SK-N-SH treated with all-trans-retinoic acid at 6 μM for 48 hours (cell line): ENCODE data around the gene GAR1.

Experiments
- ATAC-seq: fragments of 200-7000 bp; cut with Tn5 transposase; 3 replicates; pipeline ENCODE4 v1.9.1; 2020; ENCODE audit warnings: mild to moderate bottlenecking, moderate library complexity
- ARNTL ChIP-seq: fragments of 450-650 bp; formaldehyde crosslinking; IDR thresholded peaks from 2 replicates; pipeline ENCODE4 v1.5.0; 2020; ENCODE audit warnings: low read depth, mild to moderate bottlenecking, moderate library complexity, borderline replicate concordance
- BACH2 ChIP-seq: fragments of 250-450 bp; sonication (Bioruptor Pico); IDR thresholded peaks from 2 replicates; pipeline ENCODE4 v1.9.0; 2021; ENCODE audit warnings: mild to moderate bottlenecking, borderline replicate concordance
- CSDC2 ChIP-seq: fragments of 250-450 bp; sonication (Bioruptor Pico); IDR thresholded peaks from 2 replicates; pipeline ENCODE4 v1.5.0; 2020; ENCODE audit warnings: mild to moderate bottlenecking, moderate library complexity
- ESRRG ChIP-seq: fragments of 250-450 bp; sonication (Bioruptor Pico); IDR thresholded peaks from 2 replicates; pipeline ENCODE4 v1.6.1; 2021; ENCODE audit warnings: mild to moderate bottlenecking
- GLIS3 ChIP-seq: fragments of 250-450 bp; sonication (Bioruptor Pico); IDR thresholded peaks from 2 replicates; pipeline ENCODE4 v1.5.0; 2020; ENCODE audit warnings: mild to moderate bottlenecking, moderate library complexity
- ISL1 ChIP-seq: fragments of 250-450 bp; sonication (Bioruptor Pico); IDR thresholded peaks from 2 replicates; pipeline ENCODE4 v2.1.2; 2022; ENCODE audit warnings: mild to moderate bottlenecking, moderate library complexity
- OSR1 ChIP-seq: fragments of 250-450 bp; sonication (Bioruptor Pico); IDR thresholded peaks from 2 replicates; pipeline ENCODE4 v1.8.0; 2022; ENCODE audit warnings: moderate library complexity, mild to moderate bottlenecking, inconsistent platforms
- POU6F1 ChIP-seq: fragments of 250-450 bp; sonication (Bioruptor Pico); IDR thresholded peaks from 2 replicates; pipeline ENCODE4 v1.8.0; 2021; ENCODE audit warnings: low read depth, mild to moderate bottlenecking, moderate library complexity, borderline replicate concordance
- PPARA ChIP-seq: fragments of 250-450 bp; sonication (Bioruptor Pico); IDR thresholded peaks from 2 replicates; pipeline ENCODE4 v1.5.0; 2020; ENCODE audit warnings: mild to moderate bottlenecking, borderline replicate concordance
- RARB ChIP-seq: fragments of 250-450 bp; sonication (Bioruptor Pico); IDR thresholded peaks from 2 replicates; pipeline ENCODE4 v1.8.0; 2021; ENCODE audit warnings: mild to moderate bottlenecking, moderate library complexity
- SNAI2 ChIP-seq: fragments of 250-450 bp; sonication (Bioruptor Pico); IDR thresholded peaks from 2 replicates; pipeline ENCODE4 v1.5.0; 2020; ENCODE audit warnings: mild to moderate bottlenecking, moderate library complexity
- TCF4 ChIP-seq: fragments of 250-450 bp; sonication (Bioruptor Pico); IDR thresholded peaks from 2 replicates; pipeline ENCODE4 v1.8.0; 2021; ENCODE audit warnings: mild to moderate bottlenecking, moderate library complexity, borderline replicate concordance
- TOX ChIP-seq: fragments of 250-450 bp; sonication (Bioruptor Pico); IDR thresholded peaks from 2 replicates; pipeline ENCODE4 v1.8.0; 2021; ENCODE audit warnings: mild to moderate bottlenecking, moderate library complexity, borderline replicate concordance
- ZC3H10 ChIP-seq: fragments of 250-450 bp; sonication (Bioruptor Pico); IDR thresholded peaks from 2 replicates; pipeline ENCODE4 v1.5.1; 2021; ENCODE audit warnings: mild to moderate bottlenecking, moderate library complexity
- ZFP3 ChIP-seq: fragments of 250-450 bp; sonication (Bioruptor Pico); IDR thresholded peaks from 2 replicates; pipeline ENCODE4 v1.5.0; 2020; ENCODE audit warnings: mild to moderate bottlenecking, moderate library complexity
- ZNF565 ChIP-seq: fragments of 450-650 bp; formaldehyde crosslinking; conservative IDR thresholded peaks from 2 replicates; pipeline ENCODE4 v1.5.0; 2020; ENCODE audit warnings: low read depth, mild to moderate bottlenecking, moderate library complexity
- ZNF70 ChIP-seq: fragments of 450-650 bp; formaldehyde crosslinking; IDR thresholded peaks from 2 replicates; pipeline ENCODE4 v1.5.0; 2020; ENCODE audit warnings: mild to moderate bottlenecking, moderate library complexity
- ZNF8 ChIP-seq: fragments of 450-650 bp; formaldehyde crosslinking; IDR thresholded peaks from 2 replicates; pipeline ENCODE4 v1.5.0; 2020; ENCODE audit warnings: mild to moderate bottlenecking, moderate library complexity
- TF ChIP-seq, protein P1 (sequence below): fragments of 250-450 bp; sonication (Bioruptor Pico); IDR thresholded peaks from 2 replicates; pipeline ENCODE4 v1.5.1; 2020; ENCODE audit warnings: low read depth, mild to moderate bottlenecking, moderate library complexity
- TF ChIP-seq, protein P2 (sequence below): fragments of 250-450 bp; sonication (Bioruptor Pico); IDR thresholded peaks from 2 replicates; pipeline ENCODE4 v1.5.0; 2020; ENCODE audit warnings: mild to moderate bottlenecking, moderate library complexity
- TF ChIP-seq, protein P3 (sequence below): fragments of 250-450 bp; sonication (Bioruptor Pico); IDR thresholded peaks from 2 replicates; pipeline ENCODE4 v1.5.1; 2021; ENCODE audit warnings: mild to moderate bottlenecking, moderate library complexity
- TF ChIP-seq, protein P4 (sequence below): fragments of 250-450 bp; sonication (Bioruptor Pico); IDR thresholded peaks from 2 replicates; pipeline ENCODE4 v1.8.0; 2020; ENCODE audit warnings: mild to moderate bottlenecking, moderate library complexity, borderline replicate concordance

GAR1 gene

DNA sequence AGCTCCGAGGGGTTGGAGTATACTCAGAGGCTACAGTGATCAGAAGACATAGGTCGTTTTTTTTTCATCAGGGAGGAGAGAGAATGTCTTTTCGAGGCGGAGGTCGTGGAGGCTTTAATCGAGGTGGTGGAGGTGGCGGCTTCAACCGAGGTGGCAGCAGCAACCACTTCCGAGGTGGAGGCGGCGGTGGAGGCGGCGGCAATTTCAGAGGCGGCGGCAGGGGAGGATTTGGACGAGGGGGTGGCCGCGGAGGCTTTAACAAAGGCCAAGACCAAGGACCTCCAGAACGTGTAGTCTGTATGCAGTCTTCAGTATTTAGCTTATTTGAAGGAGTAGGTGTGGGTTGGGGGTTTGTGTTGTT is 500 bp downstream of the GAR1 start:
- peak; percentile 4; the same call in 2 of the 3 replicates for ATAC-seq
- TF ChIP-seq, protein P1, sequence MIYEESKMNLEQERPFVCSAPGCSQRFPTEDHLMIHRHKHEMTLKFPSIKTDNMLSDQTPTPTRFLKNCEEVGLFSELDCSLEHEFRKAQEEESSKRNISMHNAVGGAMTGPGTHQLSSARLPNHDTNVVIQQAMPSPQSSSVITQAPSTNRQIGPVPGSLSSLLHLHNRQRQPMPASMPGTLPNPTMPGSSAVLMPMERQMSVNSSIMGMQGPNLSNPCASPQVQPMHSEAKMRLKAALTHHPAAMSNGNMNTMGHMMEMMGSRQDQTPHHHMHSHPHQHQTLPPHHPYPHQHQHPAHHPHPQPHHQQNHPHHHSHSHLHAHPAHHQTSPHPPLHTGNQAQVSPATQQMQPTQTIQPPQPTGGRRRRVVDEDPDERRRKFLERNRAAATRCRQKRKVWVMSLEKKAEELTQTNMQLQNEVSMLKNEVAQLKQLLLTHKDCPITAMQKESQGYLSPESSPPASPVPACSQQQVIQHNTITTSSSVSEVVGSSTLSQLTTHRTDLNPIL, result no peak
- TF ChIP-seq ZNF8 (CRISPR knock-in tag), result no peak
- TF ChIP-seq BACH2 (CRISPR knock-in tag), result no peak
- no peak for TF ChIP-seq RARB (CRISPR knock-in tag)
- TF ChIP-seq, protein P2, sequence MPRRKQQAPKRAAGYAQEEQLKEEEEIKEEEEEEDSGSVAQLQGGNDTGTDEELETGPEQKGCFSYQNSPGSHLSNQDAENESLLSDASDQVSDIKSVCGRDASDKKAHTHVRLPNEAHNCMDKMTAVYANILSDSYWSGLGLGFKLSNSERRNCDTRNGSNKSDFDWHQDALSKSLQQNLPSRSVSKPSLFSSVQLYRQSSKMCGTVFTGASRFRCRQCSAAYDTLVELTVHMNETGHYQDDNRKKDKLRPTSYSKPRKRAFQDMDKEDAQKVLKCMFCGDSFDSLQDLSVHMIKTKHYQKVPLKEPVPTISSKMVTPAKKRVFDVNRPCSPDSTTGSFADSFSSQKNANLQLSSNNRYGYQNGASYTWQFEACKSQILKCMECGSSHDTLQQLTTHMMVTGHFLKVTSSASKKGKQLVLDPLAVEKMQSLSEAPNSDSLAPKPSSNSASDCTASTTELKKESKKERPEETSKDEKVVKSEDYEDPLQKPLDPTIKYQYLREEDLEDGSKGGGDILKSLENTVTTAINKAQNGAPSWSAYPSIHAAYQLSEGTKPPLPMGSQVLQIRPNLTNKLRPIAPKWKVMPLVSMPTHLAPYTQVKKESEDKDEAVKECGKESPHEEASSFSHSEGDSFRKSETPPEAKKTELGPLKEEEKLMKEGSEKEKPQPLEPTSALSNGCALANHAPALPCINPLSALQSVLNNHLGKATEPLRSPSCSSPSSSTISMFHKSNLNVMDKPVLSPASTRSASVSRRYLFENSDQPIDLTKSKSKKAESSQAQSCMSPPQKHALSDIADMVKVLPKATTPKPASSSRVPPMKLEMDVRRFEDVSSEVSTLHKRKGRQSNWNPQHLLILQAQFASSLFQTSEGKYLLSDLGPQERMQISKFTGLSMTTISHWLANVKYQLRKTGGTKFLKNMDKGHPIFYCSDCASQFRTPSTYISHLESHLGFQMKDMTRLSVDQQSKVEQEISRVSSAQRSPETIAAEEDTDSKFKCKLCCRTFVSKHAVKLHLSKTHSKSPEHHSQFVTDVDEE (CRISPR knock-in tag), result no peak
- no peak for TF ChIP-seq OSR1 (CRISPR knock-in tag)
- TF ChIP-seq ARNTL (CRISPR knock-in tag), result no peak
- no peak for TF ChIP-seq ZNF565 (CRISPR knock-in tag)
- no peak for TF ChIP-seq POU6F1 (CRISPR knock-in tag)
- no peak for TF ChIP-seq GLIS3 (CRISPR knock-in tag)
- TF ChIP-seq, protein P3, sequence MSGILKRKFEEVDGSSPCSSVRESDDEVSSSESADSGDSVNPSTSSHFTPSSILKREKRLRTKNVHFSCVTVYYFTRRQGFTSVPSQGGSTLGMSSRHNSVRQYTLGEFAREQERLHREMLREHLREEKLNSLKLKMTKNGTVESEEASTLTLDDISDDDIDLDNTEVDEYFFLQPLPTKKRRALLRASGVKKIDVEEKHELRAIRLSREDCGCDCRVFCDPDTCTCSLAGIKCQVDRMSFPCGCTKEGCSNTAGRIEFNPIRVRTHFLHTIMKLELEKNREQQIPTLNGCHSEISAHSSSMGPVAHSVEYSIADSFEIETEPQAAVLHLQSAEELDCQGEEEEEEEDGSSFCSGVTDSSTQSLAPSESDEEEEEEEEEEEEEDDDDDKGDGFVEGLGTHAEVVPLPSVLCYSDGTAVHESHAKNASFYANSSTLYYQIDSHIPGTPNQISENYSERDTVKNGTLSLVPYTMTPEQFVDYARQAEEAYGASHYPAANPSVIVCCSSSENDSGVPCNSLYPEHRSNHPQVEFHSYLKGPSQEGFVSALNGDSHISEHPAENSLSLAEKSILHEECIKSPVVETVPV, result no peak
- TF ChIP-seq ZNF70 (CRISPR knock-in tag), result no peak
- TF ChIP-seq PPARA (CRISPR knock-in tag), result no peak
- no peak for TF ChIP-seq TCF4
- no peak for TF ChIP-seq ZC3H10

GRCh38 chr4:109816894-109817293 is 1.3 kb downstream of the GAR1 start:
- ATAC-seq, result no peak
- no peak for TF ChIP-seq TCF4
- no peak for TF ChIP-seq SNAI2 (CRISPR knock-in tag)

DNA sequence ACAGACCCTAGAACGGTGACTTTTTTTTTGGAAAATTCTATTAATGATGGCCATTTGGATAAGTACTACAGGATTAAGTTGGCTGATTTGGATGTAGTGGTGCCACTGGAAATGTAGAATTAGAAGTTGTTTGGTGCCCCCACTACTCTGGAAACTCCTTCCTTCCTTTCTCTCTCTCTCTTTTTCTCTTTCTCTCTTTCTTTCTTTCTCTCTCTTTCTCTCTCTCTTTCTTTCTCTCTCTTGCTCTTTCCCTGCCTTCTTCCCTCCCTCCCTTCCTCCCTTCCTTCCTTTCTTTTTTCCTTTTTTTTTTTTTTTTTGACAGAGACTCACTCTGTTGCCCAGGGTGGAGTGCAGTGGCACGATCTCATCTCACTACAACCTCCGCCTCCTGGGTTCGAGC is 2.7 kb downstream of the GAR1 start:
- TF ChIP-seq POU6F1 (CRISPR knock-in tag) (no peak), CSDC2 (CRISPR knock-in tag) (no peak), ZFP3 (no peak)
- ATAC-seq, result no peak

DNA sequence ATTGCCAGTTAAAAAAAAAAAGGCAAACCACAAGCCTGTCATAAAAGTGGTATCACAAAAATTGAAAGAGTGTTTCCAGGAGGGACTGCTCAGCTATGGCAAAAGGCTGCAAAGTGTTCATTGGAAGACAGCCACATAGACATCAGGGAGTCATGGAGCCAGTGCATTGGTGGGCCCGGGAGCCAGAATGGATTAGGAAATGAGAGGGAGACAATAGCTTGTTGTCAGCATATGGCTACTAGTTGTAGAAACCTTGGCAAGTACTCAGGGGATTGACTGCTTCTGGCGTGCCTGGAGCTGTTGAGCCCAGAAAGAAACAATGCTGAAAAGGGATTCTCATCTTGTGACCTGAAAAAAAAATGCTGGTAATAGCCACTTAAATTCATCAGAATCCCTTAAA is 5.0 kb downstream of the GAR1 start:
- no peak for ATAC-seq
- TF ChIP-seq ZNF70 (CRISPR knock-in tag) (no peak), TOX (CRISPR knock-in tag) (no peak), ZNF8 (CRISPR knock-in tag) (no peak), ARNTL (CRISPR knock-in tag) (no peak), ISL1 (CRISPR knock-in tag) (no peak), ESRRG (CRISPR knock-in tag) (no peak), GLIS3 (CRISPR knock-in tag) (no peak), POU6F1 (CRISPR knock-in tag) (no peak)
- TF ChIP-seq, protein P4, sequence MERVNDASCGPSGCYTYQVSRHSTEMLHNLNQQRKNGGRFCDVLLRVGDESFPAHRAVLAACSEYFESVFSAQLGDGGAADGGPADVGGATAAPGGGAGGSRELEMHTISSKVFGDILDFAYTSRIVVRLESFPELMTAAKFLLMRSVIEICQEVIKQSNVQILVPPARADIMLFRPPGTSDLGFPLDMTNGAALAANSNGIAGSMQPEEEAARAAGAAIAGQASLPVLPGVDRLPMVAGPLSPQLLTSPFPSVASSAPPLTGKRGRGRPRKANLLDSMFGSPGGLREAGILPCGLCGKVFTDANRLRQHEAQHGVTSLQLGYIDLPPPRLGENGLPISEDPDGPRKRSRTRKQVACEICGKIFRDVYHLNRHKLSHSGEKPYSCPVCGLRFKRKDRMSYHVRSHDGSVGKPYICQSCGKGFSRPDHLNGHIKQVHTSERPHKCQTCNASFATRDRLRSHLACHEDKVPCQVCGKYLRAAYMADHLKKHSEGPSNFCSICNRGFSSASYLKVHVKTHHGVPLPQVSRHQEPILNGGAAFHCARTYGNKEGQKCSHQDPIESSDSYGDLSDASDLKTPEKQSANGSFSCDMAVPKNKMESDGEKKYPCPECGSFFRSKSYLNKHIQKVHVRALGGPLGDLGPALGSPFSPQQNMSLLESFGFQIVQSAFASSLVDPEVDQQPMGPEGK (CRISPR knock-in tag), result no peak
- TF ChIP-seq, protein P2 (CRISPR knock-in tag), result no peak
